Measurements from ENCODE around the gene MTHFD1. TPM values are rescaled to one million over a fixed set of nuclear protein-coding genes. Genes with fewer than 3 reads are reported as not detected.

Gene MTHFD1
- polyA plus RNA-seq, 3 donors, result 11.8 to 21.3 (median 14.3) TPM

- H3K27ac ChIP-seq (ENCODE audit: low read depth in 1 of 2, low read length in 2 of 2), result no peak overlapping the region
- intact Hi-C loops (cut with micrococcal nuclease), result no loop called here
- H3K4me3 Mint-ChIP-seq, result no peak overlapping the region
- H3K79me2 ChIP-seq (ENCODE audit: insufficient read depth, low read length), result no peaks in the 10 kb centered on the region
- H3K4me2 ChIP-seq (replicated peaks; ENCODE audit: extremely low read depth, low read length, poor library complexity, severe bottlenecking), result no peak overlapping the region
- H4K20me1 ChIP-seq (ENCODE audit: insufficient read depth, low read length), result no peaks in the 10 kb centered on the region
- peaks cover 24 to 35% (median 31%) of the 10 kb centered on the region in 3 donors for H3K27me3 Mint-ChIP-seq (ENCODE audit: low read depth in 3 of 3)
- WGBS (ENCODE audit: insufficient coverage), result no CpG with 5 or more reads among the region's 2 CpGs
- no peak overlapping the region for H3K27ac Mint-ChIP-seq
- peaks cover 30 to 35% of the 10 kb centered on the region in 2 donors for H3K27me3 ChIP-seq (ENCODE audit: control insufficient read depth in 2 of 2, insufficient read depth in 2 of 2, low read length in 2 of 2)
- H3K36me3 ChIP-seq (replicated peaks in 1 of 2; ENCODE audit: control insufficient read depth in 1 of 2, insufficient read depth in 2 of 2, low read length in 2 of 2), result peaks cover 1 to 5% of the 10 kb centered on the region in 2 donors
- no peak overlapping the region for H3K4me3 ChIP-seq (replicated peaks in 1 of 3; ENCODE audit: low read depth in 2 of 3, low read length in 3 of 3)
- H3K9me3 ChIP-seq (replicated peaks in 1 of 2; ENCODE audit: control insufficient read depth in 1 of 2, insufficient read depth in 1 of 2, low read length in 2 of 2), result no peaks in the 10 kb centered on the region
- no peak overlapping the region for H3K9ac ChIP-seq (ENCODE audit: insufficient read depth, low read length, poor library complexity, severe bottlenecking)
- H3K4me1 ChIP-seq (ENCODE audit: control insufficient read depth in 1 of 2, insufficient read depth in 2 of 2, low read length in 2 of 2), result peaks cover 27% of the 10 kb centered on the region in 2 donors
- no peak for TF ChIP-seq CTCF (IDR thresholded peaks at IDR 0.05)
- H2AFZ ChIP-seq (ENCODE audit: insufficient read depth, low read depth, low read length, poor library complexity, severe bottlenecking), result no peak overlapping the region
- DNase-seq, result no peak
- peaks cover 0 to 8% (median 2%) of the 10 kb centered on the region in 7 donors for H3K9me3 Mint-ChIP-seq
- peaks cover 38% of the 10 kb centered on the region for H3K4me1 Mint-ChIP-seq
- H3K36me3 Mint-ChIP-seq, result peaks cover 17 to 33% of the 10 kb centered on the region in 2 donors
Measured at GRCh38 chr14:64463195-64463594, 75.0 kb downstream of the MTHFD1 start.

GRCh38 chr14:64463873-64464272 lies 75.7 kb downstream of the MTHFD1 start:
- no peak overlapping the region for H3K4me3 ChIP-seq (replicated peaks in 1 of 3; ENCODE audit: low read depth in 2 of 3, low read length in 3 of 3)
- H3K27me3 ChIP-seq (ENCODE audit: control insufficient read depth in 2 of 2, insufficient read depth in 2 of 2, low read length in 2 of 2), result peaks cover 30 to 35% of the 10 kb centered on the region in 2 donors
- no peaks in the 10 kb centered on the region for H3K79me2 ChIP-seq (ENCODE audit: insufficient read depth, low read length)
- Mint-ChIP-seq H3K4me3 (no peak overlapping the region), H3K27me3 (ENCODE audit: low read depth in 3 of 3) (peaks cover 24 to 38% (median 31%) of the 10 kb centered on the region in 3 donors), H3K9me3 (peaks cover 0 to 8% (median 2%) of the 10 kb centered on the region in 7 donors), H3K36me3 (peaks cover 17 to 30% of the 10 kb centered on the region in 2 donors), H3K27ac (no peak overlapping the region), H3K4me1 (peaks cover 31% of the 10 kb centered on the region)
- no peaks in the 10 kb centered on the region for H4K20me1 ChIP-seq (ENCODE audit: insufficient read depth, low read length)
- H3K9me3 ChIP-seq (replicated peaks in 1 of 2; ENCODE audit: control insufficient read depth in 1 of 2, insufficient read depth in 1 of 2, low read length in 2 of 2), result no peaks in the 10 kb centered on the region
- H3K4me1 ChIP-seq (ENCODE audit: control insufficient read depth in 1 of 2, insufficient read depth in 2 of 2, low read length in 2 of 2), result peaks cover 22 to 26% of the 10 kb centered on the region in 2 donors
- intact Hi-C loops (cut with micrococcal nuclease), result no loop called here
- peaks cover 0 to 5% of the 10 kb centered on the region in 2 donors for H3K36me3 ChIP-seq (replicated peaks in 1 of 2; ENCODE audit: control insufficient read depth in 1 of 2, insufficient read depth in 2 of 2, low read length in 2 of 2)
- WGBS (ENCODE audit: insufficient coverage), result 97% methylated on average over 6 of the region's 6 CpGs
- no peak overlapping the region for H3K27ac ChIP-seq (ENCODE audit: low read depth in 1 of 2, low read length in 2 of 2)
- no peak overlapping the region for H2AFZ ChIP-seq (ENCODE audit: insufficient read depth, low read depth, low read length, poor library complexity, severe bottlenecking)
- H3K9ac ChIP-seq (ENCODE audit: insufficient read depth, low read length, poor library complexity, severe bottlenecking), result no peak overlapping the region
- no peak for TF ChIP-seq CTCF (IDR thresholded peaks at IDR 0.05)
- no peak overlapping the region for H3K4me2 ChIP-seq (replicated peaks; ENCODE audit: extremely low read depth, low read length, poor library complexity, severe bottlenecking)
- DNase-seq, result no peak

Data from CD14-positive monocyte (primary cell).